Measurements from ENCODE around the gene RAD51B.

The RAD51B gene

DNA sequence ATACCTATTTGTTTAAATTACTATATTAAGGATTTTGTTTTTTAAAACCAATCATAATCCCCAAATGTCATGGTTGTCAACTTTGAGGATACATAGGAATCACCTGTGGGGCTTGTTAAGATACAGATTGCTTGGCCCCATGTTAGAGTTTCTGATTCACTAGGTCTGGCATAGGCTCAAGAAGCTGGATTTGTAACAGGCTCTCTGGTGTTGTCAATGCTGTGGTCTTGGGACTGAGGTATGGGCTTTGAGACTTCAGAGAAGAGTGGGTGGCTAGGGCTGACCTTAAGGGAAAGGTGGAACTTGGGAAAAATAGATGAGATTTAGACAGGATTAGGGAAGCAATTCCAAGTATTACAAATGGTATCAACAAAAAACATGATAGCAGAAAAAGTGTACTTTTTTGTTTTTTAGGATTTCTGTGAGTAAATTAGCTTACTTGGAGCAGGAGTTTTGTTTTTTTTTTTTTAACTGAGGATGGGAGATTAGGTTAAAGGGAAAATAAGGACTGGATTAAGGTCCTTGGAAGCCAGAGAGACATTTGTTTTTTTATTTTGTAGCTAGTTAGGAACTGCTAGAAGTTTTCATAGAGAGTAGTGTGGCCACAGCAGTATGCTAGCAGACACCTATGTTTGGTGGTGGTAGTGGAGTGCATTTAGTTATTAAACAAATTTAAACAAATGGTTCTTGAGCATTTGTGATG, 88.6 kb downstream of the RAD51B start:
- DNase-seq: peak; percentile 25

DNA sequence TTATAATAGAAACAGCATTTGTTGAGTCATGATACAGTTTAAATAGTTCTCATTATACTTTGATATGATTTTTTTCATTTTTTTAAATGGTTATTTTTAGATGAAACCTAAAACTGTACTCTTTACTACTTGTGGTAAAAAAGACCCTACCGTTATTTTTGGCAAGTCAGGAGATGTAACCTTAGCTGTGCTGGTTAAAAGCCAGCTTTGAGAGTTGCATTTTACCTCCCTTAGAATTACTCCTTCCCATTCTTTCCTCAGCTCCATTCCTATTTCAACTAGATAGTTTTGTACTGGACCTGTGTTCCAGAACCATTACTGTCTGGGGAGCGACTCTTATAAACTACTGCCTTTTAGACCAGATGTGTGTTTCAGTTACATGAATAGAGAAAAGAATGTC, 92.0 kb downstream of the RAD51B start:
- peak; percentile 38 for DNase-seq

DNA sequence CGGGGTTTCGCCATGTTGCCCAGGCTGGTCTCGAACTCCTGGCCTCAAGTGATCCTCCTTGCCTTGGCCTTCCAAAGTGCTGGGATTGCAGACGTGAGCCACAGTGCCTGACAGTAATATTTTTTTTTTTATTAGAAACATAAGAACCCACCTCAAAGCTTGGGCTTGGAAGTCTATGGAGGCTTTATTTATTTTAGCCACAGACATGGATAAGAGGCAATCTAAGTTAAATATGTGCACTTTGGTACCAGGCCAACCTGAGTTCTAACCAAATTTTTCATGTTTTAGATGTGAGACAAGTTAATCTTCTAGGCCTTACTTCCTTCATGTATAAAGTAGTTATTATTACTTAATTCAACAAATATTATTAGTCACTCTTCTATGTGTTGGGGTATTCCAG, 96.9 kb downstream of the RAD51B start:
- peak; percentile 11 for DNase-seq

DNA sequence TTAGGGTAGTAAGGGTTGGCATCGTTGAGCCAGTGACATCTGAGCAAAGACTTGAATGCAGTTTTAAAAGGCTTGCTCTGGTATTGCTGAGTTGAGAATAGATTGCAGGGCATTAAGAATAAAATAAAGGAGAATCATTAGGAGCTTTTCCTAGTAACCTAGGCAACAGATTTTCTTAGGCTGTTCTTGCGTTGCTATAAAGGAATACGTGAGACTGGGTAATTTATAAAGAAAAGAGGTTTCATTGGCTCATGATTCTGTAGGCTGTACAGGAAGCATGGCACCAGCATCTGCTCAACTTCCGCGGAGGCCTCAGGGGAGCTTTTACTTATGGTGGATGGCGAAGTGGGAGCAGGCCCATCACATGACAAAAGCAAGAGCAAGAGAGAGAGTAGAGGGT, 97.4 kb downstream of the RAD51B start:
- DNase-seq: no peak

DNA sequence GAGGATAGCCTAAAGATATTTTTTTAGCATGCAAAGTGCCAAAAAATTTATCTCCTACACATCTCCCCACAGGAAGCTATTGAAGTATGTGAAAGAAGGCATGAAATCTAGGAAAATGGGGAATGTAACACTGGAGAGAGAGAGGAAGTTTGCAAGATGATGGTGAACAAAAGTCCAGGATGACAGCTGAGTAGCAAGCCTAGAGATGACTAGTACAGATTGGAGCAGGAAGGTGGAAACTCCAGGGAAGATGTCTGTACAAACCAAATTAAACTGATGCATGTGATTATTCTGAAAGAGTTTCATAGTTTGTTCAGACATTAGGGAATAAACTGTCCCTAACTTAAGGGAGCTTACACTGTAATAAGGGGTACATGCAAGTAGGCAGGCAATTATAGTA, 99.3 kb downstream of the RAD51B start:
- peak; percentile 36 for DNase-seq

DNA sequence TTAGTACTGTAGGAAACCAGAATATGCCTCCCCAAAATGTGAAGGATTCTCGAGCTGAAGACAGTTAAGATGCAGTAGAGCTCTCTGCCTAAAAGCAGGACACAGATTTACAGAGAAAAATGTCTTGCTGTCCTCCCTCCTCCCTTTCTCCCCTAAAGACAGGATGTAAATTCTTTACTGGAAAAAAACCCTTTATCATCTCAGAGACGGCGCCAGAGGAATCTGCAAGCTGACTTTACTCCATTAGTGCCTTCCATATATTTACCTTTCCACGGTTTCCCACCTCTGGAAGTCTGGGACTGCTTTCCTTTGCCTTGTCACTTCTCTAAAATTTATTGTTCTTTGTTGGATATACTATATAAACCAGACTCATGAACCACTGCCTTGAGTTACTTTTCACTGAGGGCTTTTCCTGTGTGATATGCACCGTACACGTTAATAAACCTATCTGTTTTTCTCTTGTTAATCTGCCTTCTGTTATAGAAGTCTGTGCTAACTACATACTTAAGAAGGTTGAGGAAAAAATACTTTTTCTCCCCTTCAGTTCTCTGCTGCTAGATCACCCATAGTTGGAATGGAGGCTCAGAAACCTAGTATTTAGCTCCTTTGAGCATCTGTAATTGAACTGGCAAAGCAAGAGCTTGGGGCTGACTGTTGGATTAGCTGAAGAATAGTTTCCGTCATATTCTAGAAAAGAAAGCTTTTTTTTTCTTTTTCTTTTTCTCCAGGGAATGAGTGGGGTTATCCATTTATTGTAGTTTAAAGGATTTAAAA, 99.9 kb downstream of the RAD51B start:
- DNase-seq: peak; percentile 70

DNA sequence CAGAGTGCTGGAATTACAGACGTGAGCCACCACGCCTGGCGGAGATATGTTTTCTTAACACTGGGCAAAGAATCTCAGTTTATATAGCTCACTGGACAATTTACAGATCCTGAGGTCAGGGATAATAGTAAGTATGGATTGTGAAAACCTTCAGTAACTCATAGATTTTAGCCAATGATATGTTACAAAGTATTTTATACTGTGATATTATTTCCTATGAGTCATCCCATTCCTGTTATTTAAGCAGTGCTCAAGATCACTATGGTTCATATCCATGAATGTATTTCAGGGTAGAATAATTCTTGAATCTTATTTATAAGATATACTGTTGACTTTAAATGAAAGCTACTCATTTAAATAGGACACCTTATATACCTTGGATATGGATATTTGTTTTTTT, 107.2 kb downstream of the RAD51B start:
- no peak for DNase-seq

DNA sequence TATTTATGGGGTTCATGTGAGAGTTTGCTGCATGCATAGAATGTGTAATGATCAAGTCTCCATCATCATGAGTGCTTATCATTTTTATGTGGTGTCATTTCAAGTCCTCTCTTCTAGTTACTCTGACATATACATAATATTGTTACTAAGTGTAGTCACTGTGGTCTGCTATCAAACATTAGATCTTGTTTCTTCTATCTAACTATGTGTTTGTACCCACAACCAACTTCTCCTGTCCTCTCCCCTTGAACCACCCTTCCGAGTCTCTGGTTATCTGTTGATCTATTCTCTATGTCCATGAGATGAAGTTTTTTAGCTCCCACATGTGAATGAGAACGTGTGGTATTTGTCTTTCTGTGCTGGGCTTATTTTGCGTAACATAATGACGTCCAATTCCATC, 107.7 kb downstream of the RAD51B start:
- DNase-seq: no peak

DNA sequence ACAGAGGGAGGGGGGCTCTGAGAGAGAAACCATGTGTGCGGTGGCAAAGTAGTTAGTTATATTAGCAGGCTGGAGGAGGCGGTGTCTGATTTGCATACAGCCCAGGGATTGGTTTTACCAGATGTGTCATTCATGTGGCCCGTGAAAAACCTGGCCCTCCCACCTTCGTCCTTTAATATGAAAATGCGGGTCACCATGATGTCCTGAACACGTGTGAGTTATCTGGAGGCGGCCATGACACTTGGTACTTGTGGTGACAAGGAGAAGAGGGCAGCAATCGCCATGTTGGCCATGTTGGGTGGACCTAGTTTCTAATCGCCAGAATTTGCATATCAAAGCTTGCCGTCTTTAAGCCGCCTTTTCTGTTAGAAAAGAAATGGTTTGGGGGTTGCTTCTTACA, 108.8 kb downstream of the RAD51B start:
- DNase-seq: no peak

DNA sequence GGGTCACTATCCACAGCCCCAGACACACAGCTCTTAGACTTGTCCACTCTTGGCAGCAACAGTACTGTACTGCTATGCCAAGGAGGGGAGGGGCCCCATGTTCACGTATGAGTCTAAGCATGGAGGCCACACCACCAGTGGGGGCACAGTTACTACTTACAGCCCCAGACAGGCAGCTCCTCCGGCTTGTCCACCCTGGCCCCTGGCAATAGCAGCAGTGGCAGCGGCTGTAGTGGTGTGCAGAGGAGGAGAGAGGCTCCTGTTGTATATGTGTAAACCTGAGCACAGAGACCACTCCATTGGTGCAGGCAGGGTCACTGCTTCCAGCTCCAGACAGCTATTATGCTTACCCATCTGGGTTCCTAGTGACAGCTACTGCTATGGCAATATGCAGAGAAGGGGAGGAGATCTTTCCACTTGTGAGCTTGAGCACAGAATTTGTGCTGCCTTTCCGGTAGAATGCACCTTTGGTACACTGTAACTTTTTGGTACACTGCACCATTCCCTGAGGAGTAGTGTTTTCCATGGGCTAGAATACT, 113.2 kb downstream of the RAD51B start:
- no peak for DNase-seq

DNA sequence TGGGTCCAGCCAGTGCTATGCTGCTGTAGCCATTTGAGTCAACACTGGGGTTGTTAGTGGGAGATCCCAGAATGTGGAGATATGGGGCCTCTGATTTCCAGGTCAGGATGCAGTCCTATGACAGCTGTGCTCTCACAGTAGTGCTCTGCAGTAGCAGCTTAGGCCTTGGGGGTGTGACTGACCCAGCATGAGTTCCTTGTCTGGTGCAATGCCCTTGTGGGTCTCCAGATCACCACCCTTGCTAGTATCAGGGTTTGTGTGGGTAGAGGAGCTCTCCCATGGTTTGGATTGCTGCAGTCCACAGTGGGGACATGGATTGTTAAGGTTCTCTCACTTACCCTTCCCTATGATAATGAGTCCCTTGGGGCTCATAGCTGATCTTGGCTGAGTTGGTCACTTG, 113.7 kb downstream of the RAD51B start:
- DNase-seq: no peak

DNA sequence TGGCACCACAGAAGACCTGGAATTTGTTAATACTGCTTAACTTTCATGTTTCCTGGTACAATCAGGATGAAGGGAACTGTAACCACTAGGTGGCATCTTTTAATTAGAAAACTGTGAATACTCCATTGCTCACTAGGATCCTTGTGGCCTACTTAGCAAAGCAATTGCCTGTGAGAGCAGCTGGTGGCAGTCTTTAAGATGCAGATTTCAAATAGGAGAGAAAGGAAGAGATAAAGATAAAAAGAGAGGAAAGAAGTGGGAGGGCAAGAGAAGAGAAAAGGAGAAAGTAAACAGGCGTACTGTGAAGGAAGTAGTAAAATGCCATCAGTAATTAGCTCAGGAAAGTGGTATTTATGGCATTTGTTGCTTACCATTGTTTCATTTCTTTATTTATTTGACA, 114.5 kb downstream of the RAD51B start:
- DNase-seq: peak; percentile 78

DNA sequence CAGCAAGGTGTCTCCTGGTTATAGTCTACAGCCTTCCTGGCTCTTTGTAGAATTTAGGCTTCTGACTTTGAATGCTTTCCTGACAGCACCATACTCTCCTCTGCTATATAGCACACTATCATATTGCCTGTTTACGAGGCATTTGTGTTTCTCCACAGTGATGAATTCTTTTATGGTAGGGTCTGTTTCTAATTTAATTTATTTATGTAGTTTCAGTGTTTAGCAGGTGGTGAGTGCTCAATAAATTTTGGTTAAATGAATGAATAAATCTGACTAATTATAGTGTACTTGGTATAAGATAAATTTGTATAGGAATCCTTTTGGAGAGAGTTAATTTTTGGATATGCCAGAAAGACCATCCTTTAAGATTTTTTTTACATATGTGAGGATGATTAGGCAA, 115.3 kb downstream of the RAD51B start:
- DNase-seq: no peak

DNA sequence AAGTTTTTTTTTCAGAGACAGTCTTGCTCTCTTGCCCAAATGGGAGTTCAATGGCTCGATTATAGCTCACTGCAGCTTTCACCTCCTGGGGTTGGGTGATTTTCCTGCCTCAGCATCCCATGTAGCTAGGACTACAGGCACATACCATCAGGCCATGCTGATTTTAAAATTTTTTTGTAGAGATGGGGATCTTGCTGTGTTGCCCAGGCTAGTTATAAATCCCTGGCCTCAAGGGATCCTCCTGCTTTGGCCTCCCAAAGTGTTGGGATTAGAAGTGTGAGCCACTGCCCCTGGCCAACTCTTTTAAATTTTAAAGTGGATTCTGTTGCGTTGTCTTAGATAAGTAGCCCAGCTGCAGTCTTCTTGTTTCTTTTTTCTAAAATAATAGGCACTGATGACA, 115.8 kb downstream of the RAD51B start:
- DNase-seq: no peak

DNA sequence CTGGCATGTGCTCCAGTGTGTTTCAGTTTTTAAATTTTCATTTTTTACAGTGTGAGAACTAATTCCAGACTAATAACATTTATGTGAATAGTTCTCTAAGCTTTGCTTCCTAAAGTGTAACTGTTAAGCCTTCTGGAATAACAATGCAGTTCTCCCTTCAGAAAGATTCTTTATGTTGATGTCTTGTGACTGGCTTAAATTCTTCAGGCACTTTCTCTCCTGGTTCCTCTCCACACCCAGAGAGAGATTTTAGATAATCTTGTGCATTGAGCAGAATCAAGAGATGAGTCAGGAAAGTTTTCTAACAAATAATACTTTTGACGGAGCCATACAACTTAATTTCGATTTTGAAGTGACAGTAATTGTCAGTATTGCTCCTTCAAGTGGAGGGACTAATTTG, 118.5 kb downstream of the RAD51B start:
- no peak for DNase-seq

DNA sequence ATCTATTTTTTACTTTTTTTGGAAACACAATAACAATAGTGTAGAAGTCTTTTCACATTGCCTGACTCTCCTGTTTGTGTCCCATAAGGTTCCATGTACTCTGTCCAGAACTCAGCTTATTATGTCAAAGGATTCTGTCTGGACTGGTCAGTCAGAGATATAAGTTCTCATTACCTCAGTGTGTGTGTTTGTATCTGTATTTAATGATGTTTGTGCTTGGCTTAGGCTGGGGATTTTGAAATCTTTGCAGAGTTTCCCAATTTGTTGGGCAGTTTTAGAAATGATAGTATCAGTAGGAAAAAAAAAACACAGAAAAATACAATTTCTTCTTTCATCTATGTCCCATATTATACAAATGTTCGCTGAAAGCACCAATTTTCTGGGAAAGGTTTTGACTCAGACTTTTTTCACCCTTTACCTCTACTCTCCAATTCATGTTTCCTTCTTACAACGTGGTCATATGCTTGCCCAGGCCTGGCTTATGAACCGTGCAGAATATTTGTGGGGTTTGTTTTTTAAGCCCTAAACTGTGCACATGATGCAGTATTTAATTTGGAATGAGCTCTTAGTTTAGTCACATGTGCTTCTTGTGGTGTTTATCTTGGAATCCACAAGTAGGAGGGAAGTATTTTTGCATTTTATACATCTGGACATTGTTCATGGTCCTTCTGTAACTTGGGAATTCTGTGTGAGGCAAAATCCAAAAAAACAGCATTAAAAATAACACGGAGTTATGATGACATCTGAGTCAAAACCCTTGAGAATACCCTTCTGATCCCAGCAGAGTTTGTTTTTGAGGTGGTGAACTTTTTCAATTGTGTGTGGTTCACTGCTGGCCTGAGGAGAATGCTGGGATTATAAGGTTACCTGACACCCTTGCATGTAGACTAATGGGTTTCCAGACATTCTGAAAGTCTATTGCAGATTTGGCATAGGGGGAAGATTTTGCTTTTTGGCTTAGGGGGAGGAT, 121.2 kb downstream of the RAD51B start:
- DNase-seq: peak; percentile 93

DNA sequence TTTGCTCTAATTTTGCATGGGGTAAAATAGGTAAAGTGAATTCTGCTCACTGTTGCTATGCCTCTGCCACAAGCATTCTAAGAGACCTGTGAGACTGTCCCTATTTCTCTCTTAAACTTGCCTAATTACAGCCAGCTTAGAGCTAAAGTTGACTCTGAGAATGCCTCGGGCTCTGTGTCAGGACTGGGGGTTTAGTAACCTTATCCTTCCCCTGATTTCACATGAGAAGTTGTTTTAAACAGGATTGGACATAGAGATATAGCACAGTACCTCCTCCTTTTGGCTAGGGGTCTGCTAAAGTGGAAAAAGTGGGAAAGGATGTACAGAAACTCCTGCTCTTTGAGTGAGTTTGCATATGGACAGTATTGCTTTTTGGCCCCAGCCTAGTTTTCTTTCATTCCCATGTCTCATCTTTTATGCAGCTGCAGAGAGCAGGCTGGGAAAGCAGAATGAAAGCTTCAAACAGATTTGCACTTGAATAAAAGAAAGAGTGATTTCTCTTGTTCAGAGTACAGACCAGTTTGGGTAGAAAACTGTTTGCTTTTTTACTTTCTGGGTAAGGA, 122.0 kb downstream of the RAD51B start:
- DNase-seq: no peak

DNA sequence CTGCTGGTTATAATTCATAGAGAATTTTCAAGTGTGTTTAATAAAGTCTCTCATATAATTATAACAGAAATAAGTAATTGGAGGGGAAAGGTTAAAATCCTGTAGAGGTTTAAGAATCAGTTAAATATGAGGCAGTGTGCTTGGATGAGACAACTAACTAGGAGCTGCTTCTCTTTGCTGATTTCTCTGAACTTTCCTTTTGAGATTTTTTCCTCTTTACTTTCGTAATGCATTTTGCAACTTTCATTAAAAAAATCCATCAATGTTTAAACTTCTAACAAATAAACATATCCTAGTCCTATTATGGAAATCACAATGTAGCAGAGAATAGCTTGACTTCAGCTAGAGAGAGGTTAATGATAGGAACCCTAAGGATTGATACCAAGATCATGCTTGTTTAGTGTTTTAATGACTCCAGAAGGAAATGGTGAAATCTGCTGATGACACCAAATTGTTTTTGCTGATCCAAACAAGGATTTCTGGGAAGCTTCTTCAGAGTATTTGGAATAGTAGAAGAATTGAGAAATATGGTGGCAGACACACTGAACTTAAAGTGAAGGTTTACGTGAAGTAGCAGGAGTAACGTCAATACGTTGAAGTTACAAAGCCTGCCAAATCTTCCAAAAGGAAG, 122.6 kb downstream of the RAD51B start:
- DNase-seq: no peak

DNA sequence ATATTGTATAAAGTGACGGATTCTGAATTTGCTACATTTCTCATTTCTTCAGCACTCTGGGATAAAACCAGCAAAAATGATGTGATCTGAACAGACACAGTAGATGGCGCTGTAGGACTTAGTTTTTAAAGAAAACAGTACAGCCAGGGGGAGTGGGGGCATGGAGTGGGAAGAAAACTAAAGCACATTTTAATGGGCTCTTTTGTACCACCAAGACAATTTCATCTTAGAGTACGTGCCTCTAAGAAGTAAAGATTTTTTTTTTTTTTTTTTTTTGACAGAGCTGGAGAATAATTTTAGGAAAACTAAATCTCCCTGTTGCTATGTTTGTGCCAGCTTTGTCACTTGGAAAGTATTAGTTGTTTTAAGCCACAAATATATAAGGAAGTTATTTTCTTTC, 124.4 kb downstream of the RAD51B start:
- peak; percentile 87 for DNase-seq

DNA sequence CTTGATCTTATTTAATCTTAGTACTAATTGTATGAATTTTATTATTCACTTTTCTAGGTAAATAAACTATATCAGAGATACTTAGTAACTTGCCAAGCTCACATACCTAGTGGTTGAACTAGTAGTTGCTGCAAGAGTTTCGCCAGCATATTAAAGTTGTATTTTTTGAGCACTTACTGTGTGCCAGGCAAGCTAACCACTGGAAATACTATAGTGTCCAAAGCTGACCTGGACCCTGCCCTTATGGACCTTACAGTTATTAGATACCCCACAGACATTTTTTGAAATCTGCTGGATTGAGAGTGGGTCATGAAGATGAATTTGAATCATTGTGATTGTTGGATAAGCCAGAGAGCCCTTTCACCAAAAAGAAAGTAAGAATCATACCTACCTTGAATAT, 125.0 kb downstream of the RAD51B start:
- no peak for DNase-seq

DNA sequence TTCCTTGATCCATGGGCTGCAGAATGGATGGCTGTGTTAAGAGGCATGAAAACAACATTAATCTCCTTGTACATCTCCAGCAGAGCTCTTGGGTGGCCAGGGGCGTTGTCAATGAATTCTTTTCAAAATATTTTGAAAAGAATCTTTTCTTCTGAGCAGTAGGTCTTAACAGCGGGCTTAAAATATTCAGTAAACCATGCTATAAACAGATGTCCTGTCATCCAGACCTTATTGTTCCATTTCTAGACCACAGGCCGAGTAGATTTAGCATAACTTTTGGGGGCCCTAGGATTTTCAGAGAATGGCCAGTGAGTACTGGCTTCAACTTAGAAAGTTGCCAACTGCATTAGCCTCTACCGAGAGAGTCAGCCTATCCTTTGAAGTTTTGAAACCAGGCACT, 130.2 kb downstream of the RAD51B start:
- DNase-seq: no peak

DNA sequence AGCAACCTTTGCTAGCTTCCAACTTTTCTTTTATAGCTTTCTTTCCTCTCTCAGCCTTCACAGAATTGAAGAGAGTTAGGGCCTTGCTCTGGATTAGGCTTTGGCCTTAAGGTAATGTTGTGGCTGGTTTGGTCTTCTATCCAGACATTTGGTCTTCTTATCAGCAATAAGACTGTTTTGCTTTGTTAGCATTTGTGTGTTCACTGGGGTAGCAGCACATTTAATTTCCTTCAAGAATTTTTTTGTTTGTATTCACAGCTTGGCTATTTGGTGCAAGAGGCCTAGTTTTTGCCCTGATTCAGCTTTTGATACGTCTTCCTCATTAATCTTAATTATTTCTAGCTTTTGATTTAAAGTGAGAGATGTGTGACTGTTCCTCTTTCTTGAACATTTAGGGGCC, 130.8 kb downstream of the RAD51B start:
- no peak for DNase-seq
